Hippocampal formation (tissue), 2 donors: Measurements from ENCODE around the gene TTLL1.
A peak's percentile ranks its signal among the peaks of the same experiment; 100 is the strongest.
"Not testable (repeated sequence)": the region's sequence is repeated elsewhere in the genome, so short reads cannot be mapped to it uniquely, and the experiment has no call there.

ENCODE experiments used
- DNase-seq, 2 donors: peaks; one replicate each; lab custom pipeline; 2025; lab: John Stamatoyannopoulos, UW

TTLL1 gene

DNA sequence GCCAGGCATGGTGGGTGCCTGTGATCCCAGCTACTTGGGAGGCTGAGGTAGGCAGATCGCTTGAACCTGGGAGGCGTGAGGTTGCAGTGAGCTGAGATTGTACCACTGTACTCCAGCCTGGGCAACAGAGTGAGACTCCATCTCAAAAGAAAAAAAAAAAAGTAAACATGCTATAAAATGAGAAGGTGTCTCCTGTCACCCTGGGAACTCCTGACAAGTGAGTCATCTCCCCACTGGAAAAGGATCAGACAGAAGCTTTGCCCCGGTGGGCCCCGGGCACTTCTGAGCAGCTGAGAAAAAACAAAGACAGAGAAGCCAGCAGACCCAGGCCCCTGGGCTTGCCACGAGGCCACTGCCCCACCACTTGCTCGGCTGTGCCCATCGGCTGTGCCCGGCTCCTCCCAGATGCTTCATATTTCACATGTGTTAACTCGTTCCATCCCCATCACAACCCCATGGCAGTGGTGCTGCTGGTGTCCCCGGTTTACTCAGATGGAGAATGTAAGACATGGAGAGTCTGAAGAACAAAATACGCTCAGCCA lies 22.3 kb downstream of the TTLL1 start:
- no peak for DNase-seq

DNA sequence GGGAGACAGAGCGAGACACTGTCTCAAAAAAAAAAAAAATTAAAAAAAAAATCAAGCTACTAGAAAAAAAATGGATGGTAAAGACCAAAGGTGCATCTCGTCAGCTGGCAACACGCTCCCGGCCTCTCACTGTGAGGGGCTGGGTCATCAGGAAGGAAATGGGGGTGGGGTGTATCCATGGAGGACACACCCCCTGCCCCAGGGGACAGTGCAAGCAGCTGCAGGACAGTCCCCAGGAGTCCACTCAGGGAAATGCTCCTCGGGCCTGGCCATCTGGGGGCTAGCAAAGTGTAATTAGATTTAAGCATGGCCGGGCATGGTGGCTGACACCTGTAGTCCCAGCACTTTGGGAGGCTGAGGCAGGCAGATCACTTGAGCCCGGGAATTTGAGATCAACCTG lies 23.1 kb downstream of the TTLL1 start:
- DNase-seq, result no peak

DNA sequence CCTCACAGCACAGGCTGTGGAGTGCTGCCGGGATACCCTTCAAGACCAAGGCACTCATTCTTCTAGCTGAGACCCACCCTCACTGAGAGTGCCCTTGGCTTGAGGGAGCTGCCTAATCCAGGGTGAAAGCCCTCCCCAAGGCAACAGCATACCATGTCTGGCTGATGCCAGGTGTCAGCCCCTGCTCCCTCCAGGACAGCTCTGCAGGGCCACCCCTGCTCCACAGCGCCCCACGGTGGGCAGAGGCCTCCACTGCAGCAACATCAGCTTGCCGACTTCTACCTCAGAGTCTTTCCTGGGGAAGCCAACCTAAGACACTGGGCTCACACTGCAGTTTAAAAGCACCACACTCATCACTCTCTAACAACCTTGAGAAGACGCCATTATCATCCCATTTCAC lies 29.0 kb downstream of the TTLL1 start:
- DNase-seq, result no peak

DNA sequence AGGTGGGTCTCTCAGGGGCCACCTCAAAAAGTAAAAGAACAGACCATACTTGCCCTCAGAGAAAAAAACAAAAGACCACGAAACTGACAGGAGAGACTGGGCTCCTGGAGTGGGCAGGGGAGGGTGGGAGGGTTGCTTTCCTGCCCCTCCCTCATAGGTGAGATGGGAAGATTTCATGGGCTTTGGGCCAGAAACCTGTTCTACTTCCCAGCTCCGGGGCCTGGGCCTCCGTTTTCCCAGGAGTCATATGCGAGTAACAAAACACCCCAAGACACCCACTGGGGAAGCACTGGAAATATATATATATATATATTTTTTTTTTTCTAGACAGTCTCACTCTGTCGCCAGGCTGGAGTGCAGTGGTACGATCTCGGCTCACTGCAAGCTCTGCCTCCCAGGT lies 31.6 kb downstream of the TTLL1 start:
- no peak for DNase-seq

DNA sequence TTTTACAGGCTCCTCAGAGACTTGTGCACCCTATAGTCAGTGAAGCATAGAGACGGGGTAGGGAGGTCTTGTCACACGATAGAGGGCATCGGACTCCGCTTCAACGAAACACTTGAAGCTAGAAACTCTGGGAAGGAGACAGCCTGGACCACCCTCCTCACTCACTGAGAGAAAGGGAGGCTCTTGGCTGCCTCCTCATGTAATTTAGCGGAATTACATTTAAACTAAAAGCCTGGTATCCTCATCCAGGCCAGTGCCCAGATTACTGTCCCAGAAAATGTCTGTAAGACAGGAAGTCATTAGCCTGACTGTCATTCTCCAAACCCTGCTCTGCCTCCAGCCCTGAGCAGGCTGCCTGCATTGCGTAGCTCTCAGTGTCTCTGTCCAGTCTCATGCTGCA lies 36.0 kb downstream of the TTLL1 start:
- DNase-seq, result no peak

DNA sequence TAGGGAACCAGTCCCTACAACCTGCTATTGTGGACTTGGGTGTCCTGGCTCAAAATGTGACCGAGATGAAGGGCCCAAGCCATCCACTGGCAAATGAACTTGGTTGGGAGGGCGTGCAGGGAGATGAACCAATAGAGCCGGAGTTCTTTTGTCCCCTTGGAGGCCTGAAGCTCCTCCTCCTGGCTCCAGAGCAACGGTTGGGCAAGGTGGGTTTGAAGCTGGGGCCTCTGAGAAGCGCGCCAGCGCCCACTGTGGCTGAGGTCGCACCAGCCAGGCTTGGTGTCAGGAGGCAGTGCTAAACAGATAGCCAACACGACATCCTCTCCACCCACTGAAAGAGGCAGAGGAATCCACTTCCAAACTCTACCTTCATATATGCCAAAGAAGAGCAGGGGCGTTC lies 38.2 kb downstream of the TTLL1 start:
- DNase-seq, result no peak

DNA sequence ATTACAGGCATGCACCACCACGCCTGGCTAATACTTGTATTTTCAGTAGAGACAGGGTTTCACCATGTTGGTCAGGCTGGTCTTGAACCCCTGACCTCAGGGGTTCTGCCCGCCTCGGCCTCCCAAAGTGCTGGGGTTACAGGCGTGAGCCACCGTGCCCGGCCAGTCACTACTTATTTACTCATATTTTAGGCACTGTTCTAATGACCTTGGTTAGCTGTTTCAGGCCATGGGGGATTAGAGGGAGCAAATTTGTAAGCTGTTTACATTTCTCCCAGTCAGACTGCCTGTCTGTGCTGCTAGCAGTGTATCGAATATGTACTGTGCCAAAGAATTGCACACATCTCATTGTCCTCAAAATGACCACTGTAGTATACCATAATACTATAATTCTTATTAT lies 41.6 kb downstream of the TTLL1 start:
- no peak for DNase-seq

DNA sequence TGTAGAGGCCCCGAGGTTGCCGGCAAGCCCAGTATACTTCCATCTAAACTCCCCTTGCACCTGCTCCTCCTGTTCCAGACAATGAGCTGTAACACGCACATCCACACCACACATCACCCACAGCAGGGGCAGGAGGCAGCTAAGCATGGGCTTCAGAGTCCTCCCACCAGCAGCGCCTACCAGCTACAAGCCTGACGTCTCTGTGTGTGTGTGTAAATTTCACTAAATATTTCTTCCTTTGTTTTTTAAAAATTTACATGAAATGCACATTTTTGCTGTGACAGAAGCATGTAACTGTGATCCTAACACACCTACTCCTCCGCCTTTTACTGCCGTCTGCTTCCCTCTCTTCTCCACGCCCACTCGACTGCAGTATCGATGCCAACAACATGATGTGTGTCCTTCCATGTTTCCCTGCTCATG lies 44.9 kb downstream of the TTLL1 start:
- no peak for DNase-seq

DNA sequence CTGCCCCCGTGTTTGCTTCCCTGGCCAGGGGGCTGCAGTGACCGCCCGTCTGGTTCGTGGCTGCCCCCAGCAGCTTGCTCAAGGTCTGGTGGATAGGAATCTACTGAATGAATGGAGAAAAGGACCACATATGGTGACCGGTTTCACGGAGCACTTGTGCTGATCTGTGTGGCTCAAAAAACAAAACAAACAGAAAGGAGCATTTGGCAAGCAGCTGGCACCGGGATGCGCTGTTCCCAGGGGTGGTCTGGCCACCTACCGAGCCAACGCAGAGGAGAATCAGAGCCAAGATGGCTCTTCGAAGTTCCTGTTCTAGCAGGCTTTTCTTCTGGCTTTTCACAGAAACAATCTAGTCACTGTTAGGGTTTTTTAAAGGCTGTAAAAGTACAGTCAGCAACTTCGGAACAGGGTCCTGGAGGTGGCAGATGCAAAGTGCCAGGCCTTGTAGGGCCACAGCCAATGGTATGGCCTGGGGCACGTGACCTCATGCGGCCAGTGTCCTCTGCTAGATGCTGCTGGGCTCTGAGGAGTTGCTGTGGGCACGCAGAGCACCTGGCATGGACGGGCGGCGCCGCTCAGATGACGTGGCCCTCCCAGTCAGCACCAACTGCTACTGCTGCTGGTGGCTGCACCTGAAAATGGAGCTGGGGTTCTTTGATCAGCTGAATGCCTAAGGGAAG lies 47.0 kb downstream of the TTLL1 start:
- DNase-seq, result peak in 1 of 2 donors; percentile 5

DNA sequence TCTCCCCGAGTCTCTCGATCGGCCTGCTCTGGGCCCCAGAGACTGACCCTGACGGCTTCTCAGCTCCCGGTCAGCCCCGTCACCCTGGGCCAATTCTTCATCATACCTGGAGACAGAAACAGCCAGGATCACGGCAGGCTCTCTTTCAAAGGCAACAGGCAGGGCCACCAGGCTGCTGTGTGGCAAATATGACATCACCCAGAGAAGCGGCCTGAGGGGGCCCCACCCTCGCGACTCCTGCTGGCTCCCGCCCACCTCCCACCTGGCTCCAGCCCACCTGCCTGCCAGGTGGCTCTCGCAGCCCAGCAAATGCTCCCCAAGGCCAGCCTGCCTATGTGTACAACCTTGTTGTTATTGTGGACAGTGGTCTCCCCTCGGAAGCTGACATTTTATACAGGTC lies 49.4 kb downstream of the TTLL1 start:
- no peak for DNase-seq

DNA sequence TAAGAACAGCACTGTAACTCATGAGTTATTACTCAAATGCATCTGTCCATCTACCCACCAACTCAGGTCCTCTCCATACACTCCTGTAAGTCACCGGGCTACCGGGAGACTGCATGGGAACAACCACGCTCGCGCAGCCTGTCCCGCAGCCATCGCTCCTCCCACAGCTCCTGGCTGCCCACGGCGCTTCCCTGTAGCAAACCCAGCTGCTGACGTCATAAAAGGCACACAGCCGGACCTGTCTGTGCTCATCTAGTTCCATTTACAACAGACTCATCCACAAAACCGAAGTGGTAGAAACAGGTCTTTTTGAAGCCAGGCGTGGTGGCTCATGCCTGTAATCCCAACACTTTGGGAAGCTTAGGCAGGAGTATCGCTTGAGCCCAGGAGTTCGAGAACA lies 50.9 kb downstream of the TTLL1 start:
- DNase-seq, result no peak

DNA sequence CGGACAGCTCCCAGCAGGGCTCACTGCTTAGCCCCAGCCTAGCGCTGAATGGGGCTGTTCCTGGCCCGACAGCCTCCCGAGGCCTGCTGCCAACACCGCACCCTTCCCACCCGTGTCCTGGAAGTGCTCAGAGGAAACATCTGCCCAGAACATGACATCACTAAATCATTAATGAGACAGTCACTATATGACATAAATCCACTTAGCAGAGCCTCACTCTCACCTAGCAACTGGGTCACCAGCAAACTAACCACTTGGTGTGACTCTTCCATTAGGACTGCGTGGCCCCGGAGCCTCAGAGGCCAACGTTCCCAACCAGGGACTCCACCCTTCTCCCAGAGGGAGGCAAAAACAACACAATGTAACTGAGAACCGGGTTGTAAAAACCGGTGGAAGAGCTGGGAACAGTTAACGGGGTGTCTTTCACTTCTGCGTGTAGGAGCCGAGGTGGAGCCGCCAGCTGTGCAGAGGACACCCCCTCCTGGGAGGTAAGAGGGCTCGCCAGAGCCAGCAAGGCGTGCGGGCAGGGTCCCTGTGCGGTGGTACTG lies 52.8 kb downstream of the TTLL1 start:
- DNase-seq, result no peak

DNA sequence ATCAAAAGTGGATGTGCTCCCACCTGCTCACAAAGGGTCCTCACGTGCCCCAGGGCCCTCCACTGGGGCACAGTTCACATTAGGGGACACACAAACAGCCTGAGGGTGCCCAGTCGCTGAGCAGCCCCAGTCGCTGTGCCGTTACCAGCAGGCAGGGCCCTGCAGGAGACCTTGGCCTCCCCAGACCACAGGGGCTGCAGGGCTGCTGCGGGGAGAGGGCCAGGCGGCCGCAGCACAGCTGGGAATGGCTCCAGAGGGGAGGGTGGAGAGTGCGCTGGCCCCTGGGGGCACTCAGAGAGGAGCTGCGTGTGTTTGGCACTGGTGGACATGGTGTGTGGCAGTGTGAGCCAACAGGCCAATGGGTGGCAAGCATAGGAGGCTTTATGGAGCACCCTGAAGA lies 53.9 kb downstream of the TTLL1 start:
- DNase-seq, result no peak

DNA sequence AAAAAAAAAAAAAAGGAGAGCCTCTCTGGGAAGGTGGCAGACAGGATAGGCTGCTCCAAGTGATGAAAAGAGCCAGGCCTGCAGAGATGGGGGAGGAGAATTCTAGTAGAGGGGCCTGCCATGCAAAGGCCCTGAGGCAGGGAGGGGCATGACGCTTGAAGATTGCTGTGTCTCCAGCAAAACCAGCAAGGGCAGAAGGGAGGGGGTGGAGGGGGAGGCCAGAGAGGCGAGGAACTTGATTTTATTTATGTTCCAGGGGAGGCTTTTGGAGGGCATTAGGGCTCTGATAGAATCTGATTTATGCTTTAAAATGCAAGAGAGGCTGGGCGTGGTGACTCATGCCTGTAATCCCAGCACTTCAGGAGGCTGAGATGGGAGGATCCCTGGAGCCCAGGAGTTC lies 57.6 kb downstream of the TTLL1 start:
- DNase-seq, result no peak

DNA sequence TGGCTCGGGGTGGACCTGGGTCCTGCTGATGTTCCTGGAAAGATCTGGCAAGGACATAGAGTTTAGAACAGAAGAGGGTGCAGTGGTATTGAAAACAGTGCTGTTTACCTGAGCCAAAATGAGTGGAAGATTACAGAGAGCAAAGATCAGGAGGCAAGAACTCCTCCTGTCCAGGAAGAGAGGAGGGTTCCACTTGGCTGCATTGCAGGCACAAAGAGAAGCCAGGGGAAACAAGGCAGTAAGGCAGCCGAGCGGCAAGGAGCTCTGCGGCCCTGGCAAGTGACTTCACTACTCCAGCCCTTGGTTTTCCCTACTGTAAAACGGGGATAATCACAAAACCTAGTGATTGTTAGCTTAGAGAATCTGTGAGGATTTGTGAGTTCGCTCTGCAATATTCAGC lies 70.6 kb downstream of the TTLL1 start:
- DNase-seq, result no peak

DNA sequence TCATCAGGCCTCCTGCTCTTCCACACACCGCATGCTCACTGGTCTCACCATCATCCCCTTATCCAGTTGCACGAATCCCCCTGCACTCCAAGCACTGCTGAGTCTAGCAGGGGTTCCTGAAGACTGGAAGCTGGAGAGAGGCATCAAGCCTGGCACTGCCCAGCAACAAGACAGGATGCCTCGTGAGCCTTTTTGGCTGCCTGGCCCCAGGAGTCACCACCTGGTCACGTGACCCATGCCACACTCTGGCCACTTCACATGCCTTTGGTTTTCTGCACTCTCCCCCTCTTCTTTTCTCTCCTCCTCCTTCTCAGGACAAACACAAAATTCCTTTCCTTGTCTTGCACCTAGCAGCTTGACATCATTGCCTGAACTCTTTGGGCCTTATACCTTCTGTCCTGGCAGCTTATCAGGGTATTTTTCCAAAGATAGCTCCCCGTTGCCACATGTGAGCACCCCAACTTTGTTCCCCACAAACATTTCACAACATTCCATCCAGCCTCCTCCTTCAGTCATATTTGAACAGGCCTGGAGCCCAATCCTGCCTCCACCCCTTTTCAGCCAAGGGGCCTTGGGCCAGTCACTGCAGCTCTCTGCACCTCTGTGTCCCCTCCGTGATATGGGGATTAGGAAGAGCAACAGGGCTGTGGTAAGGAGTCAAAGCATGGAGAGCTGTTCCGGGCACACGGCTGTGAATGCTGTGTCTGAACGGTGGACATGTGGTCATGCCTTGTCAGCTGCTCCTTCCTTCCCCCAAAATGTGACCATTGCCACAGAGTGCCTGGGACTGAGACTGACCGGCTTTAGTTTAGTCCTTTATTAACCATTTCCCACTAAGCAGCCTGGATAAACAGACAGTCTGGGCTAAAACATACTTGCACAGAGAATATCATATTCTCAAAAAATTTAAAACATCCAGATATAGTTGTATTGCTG lies 71.4 kb downstream of the TTLL1 start:
- DNase-seq, result no peak

DNA sequence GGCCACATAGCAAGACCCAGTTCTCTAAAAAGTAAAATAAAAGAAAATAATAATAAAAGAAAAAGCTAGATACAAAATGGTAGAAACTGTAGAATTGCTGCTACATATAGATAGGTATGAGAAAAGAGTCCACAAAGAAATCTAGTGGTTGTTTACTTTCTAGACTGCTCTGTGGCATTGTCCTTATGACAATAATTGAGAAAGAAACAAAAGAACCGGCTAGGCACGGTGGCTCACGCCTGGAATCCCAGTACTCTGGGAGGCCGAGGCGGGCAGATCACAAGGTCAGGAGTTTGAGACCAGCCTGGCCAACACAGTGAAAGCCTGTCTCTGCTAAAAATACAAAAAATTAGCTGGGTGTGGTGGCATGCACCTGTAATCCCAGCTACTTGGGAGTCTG lies 73.0 kb downstream of the TTLL1 start:
- not testable (repeated sequence) for DNase-seq

DNA sequence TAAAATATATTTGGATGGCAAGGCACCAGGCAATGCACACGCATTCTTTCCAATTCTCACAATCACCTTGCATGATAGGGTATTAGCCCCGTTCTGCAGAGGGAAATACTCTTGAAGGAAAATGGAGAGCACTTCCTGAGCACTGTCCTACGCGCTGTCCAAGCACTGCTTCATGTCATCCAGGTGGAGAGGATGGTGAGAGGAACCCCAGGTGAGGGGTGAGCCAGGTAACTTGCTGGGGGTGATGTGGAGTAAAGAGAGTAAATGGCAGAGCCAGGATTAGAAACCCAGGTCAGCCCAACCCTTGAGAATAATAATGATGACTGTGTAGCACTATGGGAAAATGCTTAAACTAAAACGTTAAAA lies 73.5 kb downstream of the TTLL1 start:
- no peak for DNase-seq

DNA sequence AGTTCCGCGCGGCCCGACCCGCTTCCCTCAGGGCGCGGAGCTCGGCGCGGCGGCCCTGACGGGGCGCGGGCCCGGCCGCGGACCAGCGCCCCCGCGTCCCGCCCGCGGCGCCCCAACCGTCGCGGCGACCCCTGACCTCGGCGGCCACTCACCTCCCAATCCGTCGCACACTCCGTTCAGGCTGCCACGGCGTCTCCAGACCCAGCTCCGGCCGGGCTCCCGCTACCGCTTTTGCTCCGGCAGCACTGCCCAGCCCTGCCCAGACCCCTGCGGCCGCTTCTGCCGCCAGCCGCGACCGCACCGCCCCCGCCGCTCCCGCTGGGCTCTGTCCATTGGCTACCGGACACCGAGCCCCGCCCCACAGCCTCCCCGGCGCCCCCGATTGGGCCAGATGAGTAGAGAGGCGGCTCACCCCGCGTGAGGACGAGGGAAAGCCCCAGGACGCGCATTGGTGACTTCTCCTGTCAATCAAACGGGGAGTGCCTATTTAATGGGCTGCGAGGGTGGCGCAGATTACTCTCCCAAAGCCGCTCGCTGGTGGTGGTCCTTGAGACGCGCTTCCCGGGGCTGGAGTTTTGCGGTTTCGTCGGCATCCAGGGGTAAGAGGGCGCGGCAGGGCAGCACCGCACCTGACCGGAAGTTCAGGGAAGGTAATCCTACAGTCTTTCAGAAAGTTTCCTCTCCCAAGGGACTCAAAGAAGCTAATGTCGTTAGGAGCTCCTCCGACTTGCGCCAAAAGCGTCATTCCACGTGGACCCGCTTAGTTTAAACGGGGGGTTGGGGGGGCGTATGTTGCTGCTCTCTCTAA lies 74.1 kb downstream of the TTLL1 start, which contains the start of gene PACSIN2:
TSS of gene PACSIN2 (minus strand) at position 281 of the 808 bp plus-strand sequence. CDS start 103,069 bp downstream, outside the sequence.
- DNase-seq, result peak; percentile 96 to 99

DNA sequence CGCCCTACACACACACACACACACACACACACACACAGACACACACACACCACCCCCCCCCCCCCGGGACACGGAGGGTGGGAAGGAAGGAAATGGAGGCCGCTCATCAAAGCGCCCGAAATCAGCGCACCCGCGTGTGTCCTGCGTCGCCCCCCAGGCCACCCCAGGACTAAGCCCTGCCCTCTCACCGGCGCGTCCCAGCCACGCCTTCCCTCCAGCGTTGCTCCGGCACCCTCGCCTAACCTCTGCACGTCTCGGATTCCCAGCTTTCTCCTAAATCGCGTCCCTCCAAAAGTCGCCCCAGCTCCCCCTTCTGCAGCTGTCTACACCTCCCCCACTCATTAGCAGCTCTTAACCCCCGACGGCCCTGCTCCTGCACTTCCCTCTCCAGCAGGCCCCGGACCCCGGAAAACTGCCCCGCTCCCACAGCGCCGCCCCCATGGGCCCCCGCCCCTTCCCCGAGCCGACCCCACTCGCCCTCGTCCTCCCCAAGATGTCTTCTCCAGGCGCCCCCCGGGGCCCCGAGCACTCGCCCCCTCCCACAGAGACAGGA lies 74.8 kb downstream of the TTLL1 start:
- DNase-seq, result no peak
